Measurements from ENCODE around the gene FSTL3. TPM values are rescaled to one million over a fixed set of nuclear protein-coding genes. Genes with fewer than 3 reads are reported as not detected.
A peak's percentile ranks its signal among the peaks of the same experiment; 100 is the strongest.

FSTL3 gene
- total RNA-seq, 4 donors from 2014 or later, result 115 to 226 (median 217) TPM

DNA sequence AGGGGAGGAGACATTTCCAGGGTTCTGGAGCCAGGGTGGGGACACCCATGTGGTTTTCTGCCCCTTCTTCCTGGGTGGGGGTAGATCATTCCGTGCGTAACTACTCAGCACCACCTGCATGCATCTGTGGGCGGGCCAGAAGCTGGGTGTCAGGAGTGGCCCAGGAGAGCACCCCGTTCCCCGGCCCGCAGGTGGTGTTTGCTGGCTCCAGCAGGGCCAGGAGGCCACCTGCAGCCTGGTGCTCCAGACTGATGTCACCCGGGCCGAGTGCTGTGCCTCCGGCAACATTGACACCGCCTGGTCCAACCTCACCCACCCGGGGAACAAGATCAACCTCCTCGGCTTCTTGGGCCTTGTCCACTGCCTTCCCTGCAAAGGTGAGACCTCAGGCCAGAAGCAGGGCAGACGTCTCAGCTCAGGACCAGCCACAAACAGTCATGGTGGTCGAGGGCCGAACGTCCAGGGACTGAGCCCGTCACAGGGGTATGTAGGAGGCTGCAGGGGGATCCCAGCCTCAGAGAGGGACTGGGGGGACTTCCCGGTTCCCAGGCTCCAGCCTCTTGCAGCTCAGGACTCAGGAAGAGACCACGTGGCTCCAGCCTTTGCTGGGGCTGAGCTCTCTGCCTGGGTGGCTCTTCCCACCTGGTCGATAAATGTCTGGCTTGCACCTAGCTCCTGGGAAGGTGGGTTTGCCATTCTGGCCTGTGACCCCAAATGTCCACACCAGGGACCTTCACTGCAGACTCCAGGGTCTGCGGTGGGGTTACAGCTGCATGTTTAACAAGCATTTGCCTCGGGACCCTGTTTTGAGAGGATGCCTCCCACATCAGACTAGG lies 1.6 kb downstream of the FSTL3 start:
- H3K27ac ChIP-seq (replicated peaks in 1 of 4), result peak overlapping the region; percentile 95 to 99 (median 96)
- H3K4me1 ChIP-seq, result peaks cover 26 to 81% (median 79%) of the 10 kb centered on the region in 4 donors
- H3K36me3 ChIP-seq, result peaks cover 0 to 8% (median 7%) of the 10 kb centered on the region in 4 donors
- WGBS, result 62% methylated on average over 12 of the region's 22 CpGs
- DNase-seq (ENCODE audit: extremely low spot score), result no peak
- H3K9me3 ChIP-seq, result no peaks in the 10 kb centered on the region
- intact Hi-C loops (cut with DNase I), result no loop called here
- H3K4me3 ChIP-seq, result peak overlapping the region; percentile 71 to 80 (median 74)
- H3K27me3 ChIP-seq, result peaks cover 0 to 26% (median 0%) of the 10 kb centered on the region in 4 donors
- TF ChIP-seq POLR2AphosphoS5 (IDR thresholded peaks at IDR 0.05), result no peak
- TF ChIP-seq, protein P1, sequence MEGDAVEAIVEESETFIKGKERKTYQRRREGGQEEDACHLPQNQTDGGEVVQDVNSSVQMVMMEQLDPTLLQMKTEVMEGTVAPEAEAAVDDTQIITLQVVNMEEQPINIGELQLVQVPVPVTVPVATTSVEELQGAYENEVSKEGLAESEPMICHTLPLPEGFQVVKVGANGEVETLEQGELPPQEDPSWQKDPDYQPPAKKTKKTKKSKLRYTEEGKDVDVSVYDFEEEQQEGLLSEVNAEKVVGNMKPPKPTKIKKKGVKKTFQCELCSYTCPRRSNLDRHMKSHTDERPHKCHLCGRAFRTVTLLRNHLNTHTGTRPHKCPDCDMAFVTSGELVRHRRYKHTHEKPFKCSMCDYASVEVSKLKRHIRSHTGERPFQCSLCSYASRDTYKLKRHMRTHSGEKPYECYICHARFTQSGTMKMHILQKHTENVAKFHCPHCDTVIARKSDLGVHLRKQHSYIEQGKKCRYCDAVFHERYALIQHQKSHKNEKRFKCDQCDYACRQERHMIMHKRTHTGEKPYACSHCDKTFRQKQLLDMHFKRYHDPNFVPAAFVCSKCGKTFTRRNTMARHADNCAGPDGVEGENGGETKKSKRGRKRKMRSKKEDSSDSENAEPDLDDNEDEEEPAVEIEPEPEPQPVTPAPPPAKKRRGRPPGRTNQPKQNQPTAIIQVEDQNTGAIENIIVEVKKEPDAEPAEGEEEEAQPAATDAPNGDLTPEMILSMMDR (IDR thresholded peaks at IDR 0.05), result no peak

DNA sequence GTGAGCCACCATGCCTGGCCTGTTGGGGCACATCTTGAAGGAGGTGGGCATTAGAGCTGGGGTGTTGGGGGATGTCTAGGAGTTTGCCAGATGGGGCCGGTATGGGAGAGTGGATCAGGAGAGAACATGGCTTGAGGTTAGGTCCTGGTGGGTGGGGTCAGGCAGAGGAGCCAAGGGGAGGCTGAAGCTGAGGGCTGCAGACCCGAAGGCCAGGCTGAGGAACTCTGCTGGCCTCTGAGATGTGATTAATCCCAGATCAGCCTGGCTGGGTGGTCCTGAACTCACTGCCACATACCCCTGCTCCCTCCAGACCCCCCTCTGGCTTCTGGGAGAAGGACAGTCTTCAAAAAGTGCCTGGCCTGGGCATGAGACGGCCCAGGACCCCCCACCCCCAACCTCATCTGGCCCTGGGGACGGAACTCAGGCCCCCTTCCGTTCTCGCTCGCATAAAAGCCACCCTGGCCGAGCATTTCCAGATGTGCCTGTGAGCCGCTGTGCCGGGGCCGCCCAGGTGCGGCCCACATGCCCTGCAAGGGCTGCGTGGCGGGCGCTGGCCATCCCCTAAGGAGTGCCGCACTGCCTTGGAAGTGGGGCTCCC lies 2.7 kb downstream of the FSTL3 start:
- Histone ChIP-seq H3K36me3 (peaks cover 0 to 8% (median 7%) of the 10 kb centered on the region in 4 donors), H3K4me3 (peak overlapping the region; percentile 80 to 98 (median 82)), H3K9me3 (no peaks in the 10 kb centered on the region), H3K27me3 (peaks cover 0 to 26% (median 0%) of the 10 kb centered on the region in 4 donors), H3K27ac (replicated peaks in 1 of 4) (peak overlapping the region; percentile 95 to 99 (median 96)), H3K4me1 (peaks cover 26 to 71% (median 70%) of the 10 kb centered on the region in 4 donors)
- no peak for TF ChIP-seq POLR2A (IDR thresholded peaks at IDR 0.05; ENCODE audit: low read depth)
- TF ChIP-seq, protein P1 (IDR thresholded peaks at IDR 0.05), result no peak
- TF ChIP-seq POLR2AphosphoS5 (IDR thresholded peaks at IDR 0.05), result no peak
- TF ChIP-seq EP300 (IDR thresholded peaks at IDR 0.05), result no peak
- 79% methylated on average over 14 of the region's 16 CpGs for WGBS
- no peak for DNase-seq (ENCODE audit: extremely low spot score)
- intact Hi-C loops (cut with DNase I), result no loop called here

DNA sequence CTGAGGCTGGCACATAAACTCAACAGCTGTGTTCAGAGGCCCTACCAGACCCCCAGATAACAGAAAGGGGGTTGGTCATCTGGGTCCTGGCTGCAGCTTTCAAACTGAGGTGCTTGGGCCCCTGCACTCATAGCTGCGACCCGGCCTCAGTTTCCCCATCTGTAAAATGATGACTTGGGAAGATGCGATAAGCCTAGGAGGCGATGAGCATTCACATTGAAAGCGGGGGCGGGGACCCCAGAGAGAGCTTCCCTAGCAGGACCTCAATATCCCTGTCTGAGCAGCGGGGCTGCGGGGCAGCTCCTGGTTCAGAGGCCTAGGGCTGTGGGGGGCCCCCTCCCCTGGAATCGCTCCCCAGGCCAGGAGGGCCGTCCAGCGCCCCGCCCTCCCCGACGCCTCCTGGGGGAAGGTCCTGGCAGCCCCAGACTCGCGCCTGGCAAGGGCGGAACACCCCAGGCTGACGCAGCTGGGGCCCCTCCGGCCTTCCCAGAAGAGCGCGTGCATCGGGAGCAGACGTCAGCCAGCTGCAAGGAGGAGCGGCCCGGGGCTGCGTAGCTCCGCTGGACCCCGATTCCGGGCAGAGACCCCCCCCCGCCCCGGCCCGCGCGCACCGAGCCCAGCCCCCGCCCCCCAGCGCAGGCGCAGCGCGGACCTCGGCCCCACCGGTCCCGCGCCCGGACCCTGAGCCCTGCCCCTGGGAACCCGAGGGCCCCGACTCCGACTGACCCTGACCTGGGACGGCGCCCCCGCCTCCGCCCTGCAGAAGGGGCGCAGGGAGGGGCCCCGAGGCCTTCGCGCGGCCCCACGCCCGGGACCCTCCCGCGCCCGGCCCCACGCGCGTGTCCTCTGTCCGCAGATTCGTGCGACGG lies 3.5 kb downstream of the FSTL3 start:
- no peaks in the 10 kb centered on the region for H3K9me3 ChIP-seq
- intact Hi-C loops (cut with DNase I), result no loop called here
- H3K27me3 ChIP-seq, result peaks cover 0 to 22% (median 0%) of the 10 kb centered on the region in 4 donors
- peak overlapping the region; percentile 95 to 99 (median 96) for H3K27ac ChIP-seq (replicated peaks in 1 of 4)
- no peak for DNase-seq (ENCODE audit: extremely low spot score)
- H3K36me3 ChIP-seq, result peaks cover 0 to 8% (median 7%) of the 10 kb centered on the region in 4 donors
- WGBS, result 18% methylated on average over 4 of the region's 69 CpGs
- H3K4me3 ChIP-seq, result peak overlapping the region; percentile 80 to 98 (median 82)
- TF ChIP-seq, protein P1 (IDR thresholded peaks at IDR 0.05), result no peak
- peak; percentile 58 for TF ChIP-seq EP300 (IDR thresholded peaks at IDR 0.05)
- TF ChIP-seq POLR2AphosphoS5 (IDR thresholded peaks at IDR 0.05), result peak in 1 of 2 donors; percentile 82
- H3K4me1 ChIP-seq, result peaks cover 26 to 65% (median 63%) of the 10 kb centered on the region in 4 donors

DNA sequence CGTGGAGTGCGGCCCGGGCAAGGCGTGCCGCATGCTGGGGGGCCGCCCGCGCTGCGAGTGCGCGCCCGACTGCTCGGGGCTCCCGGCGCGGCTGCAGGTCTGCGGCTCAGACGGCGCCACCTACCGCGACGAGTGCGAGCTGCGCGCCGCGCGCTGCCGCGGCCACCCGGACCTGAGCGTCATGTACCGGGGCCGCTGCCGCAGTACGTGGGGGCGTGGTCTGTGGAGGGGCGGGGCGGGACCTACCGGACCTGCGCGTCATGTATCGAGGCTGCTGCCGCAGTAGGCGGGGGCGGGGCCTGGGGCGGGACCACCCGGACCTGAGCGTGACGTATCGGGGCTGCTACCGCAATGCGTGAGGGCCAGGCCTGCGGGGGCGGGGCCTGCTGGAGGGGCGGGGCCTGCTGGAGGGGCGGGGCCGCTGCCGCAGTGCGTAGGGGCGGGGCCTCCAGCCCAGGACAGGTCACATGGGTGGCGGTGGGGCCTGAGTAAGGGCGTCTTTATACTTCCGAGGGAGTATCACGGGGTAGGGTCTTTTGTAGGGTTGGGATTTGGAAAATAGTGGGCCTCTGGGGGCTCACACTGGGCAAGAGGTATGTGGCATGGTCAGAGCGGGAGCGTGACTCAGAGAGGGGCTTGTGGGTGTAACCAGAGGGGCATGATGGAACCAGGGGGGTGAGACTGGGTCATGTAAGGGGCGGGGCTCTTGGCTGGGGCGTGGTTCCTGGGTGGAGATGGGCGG lies 4.3 kb downstream of the FSTL3 start:
- Histone ChIP-seq H3K27me3 (peaks cover 0 to 15% (median 0%) of the 10 kb centered on the region in 4 donors), H3K4me1 (peaks cover 26 to 57% (median 55%) of the 10 kb centered on the region in 4 donors), H3K9me3 (no peaks in the 10 kb centered on the region), H3K36me3 (peaks cover 0 to 8% (median 7%) of the 10 kb centered on the region in 4 donors), H3K4me3 (peak overlapping the region; percentile 80 to 98 (median 82)), H3K27ac (replicated peaks in 1 of 4) (peak overlapping the region; percentile 95 to 99 (median 96))
- intact Hi-C loops (cut with DNase I), result no loop called here
- TF ChIP-seq, protein P1 (IDR thresholded peaks at IDR 0.05), result peak; percentile 46 to 61 (median 57)
- no peak for TF ChIP-seq EP300 (IDR thresholded peaks at IDR 0.05)
- TF ChIP-seq POLR2A (IDR thresholded peaks at IDR 0.05; ENCODE audit: low read depth), result peak; percentile 70
- TF ChIP-seq POLR2AphosphoS5 (IDR thresholded peaks at IDR 0.05), result peak; percentile 90 to 91
- DNase-seq (ENCODE audit: extremely low spot score), result peak; percentile 100
- WGBS, result 0% methylated on average over 8 of the region's 70 CpGs

Data from esophagus muscularis mucosa (tissue), 4 donors.